ENCODE measurements around the gene TSC22D3.

TSC22D3 gene

GRCh38 chrX:107760304-107761077 lies 15.1 kb downstream of the TSC22D3 start:
- no peak for DNase-seq

DNA sequence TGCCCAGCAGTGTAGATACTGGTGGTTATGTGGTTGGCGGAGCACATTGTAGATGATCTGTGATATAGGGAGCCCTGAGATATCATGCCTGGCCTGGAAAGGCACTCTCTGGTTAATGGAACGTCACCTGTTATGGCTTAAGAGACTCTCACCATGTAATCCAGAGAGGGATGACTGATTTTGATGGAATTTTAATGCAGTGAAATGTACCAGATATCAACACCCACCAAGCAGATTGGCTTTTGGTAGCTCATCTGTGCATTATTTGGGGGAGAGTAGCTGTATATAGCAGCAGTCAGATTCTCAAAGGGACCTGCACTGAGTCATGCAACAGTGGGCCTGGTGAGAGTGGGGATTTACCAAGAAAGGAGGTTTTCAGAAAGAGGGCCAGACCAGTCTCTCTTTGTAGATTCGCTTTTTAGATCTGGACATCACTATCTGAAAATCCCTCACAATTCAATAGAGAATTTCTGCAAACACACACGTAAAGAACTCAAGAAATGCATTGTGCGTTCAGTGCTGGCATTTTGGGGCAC lies 17.3 kb downstream of the TSC22D3 start:
- no peak for DNase-seq

- no peak for DNase-seq
These were observed 19.9 kb downstream of the TSC22D3 start for GRCh38 chrX:107755721-107756120.

GRCh38 chrX:107753187-107753586 lies 22.4 kb downstream of the TSC22D3 start:
- no peak for DNase-seq

DNA sequence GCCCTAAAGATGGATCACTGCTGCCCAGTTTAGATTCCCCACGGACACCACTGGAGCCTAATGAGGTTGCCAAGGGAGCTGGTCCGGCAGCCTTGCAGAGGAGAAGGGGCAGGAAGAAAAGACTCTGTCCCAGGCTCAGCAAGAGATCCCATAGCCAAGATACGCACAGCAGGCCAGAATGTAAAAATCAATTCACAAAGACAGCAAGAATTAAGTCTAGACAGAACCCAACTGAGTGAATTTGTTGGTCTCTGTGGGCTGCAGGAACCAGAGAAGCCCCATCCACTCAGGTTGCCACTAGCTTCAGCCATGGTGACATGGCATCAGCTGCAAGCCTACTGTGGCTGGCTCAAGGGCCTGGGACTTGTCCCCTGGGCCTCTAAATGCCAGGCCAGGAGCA lies 22.9 kb downstream of the TSC22D3 start:
- DNase-seq: no peak

GRCh38 chrX:107752043-107752442 lies 23.5 kb downstream of the TSC22D3 start:
- DNase-seq: no peak

DNA sequence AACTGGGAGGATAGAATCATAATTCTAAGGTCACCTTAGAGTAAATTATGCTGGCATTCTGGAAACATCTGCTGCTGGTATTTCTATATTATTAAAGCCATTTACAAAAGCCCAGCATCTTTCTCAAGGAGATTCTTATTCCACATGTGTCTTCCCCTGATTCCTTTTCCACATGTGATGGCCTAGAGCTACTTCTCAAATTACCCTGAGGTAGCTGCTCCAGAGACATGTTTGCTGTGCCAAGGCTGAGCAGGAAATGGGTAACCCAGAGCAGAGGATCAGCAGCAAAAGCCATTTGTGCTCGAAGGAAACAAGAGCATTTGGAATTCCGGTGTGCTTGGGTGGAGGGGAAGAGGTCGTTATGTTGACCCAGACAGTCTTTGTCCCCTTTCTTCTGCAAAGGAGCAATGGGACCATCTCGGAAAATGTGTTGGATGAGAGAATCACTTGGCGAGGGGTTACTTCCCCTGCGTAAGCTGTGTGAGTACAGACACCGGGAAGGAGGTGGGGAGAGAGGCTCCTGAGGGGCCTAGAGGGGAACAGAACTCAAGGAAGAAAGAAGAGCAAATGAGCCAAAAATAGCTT lies 24.6 kb downstream of the TSC22D3 start:
- DNase-seq: no peak

DNA sequence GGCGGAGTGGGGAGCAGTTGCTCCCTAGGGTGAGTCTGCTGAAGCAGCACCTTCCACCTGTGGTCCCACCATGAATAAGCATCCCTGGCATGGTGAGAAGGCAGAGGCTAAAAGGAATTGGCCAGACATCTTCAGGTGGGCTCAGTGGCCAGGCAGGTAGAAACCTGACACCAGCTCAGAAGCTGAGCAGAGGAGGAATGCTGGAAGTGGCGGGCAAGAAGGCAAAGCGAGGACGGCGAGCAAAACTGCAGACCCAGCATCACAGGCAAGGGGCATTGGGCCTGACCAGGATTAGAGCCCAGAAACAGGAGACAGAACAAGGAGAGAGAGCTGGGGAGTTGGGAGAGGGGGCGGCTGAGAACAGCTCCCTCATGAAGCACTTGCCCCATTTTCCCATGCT lies 25.3 kb downstream of the TSC22D3 start:
- no peak for DNase-seq

GRCh38 chrX:107748506-107748905 lies 27.1 kb downstream of the TSC22D3 start:
- DNase-seq: no peak

GRCh38 chrX:107747596-107748161 lies 27.9 kb downstream of the TSC22D3 start:
- peak; percentile 10 for DNase-seq

GRCh38 chrX:107744868-107745267 lies 30.7 kb downstream of the TSC22D3 start:
- DNase-seq: no peak

GRCh38 chrX:107743995-107744394 lies 31.6 kb downstream of the TSC22D3 start:
- no peak for DNase-seq

GRCh38 chrX:107742700-107743191 lies 32.8 kb downstream of the TSC22D3 start:
- no peak for DNase-seq

GRCh38 chrX:107741404-107741790 lies 34.2 kb downstream of the TSC22D3 start:
- no peak for DNase-seq

- DNase-seq: no peak
These were observed 36.0 kb downstream of the TSC22D3 start for GRCh38 chrX:107739541-107739940.

GRCh38 chrX:107738768-107739167 lies 36.8 kb downstream of the TSC22D3 start:
- no peak for DNase-seq

DNA sequence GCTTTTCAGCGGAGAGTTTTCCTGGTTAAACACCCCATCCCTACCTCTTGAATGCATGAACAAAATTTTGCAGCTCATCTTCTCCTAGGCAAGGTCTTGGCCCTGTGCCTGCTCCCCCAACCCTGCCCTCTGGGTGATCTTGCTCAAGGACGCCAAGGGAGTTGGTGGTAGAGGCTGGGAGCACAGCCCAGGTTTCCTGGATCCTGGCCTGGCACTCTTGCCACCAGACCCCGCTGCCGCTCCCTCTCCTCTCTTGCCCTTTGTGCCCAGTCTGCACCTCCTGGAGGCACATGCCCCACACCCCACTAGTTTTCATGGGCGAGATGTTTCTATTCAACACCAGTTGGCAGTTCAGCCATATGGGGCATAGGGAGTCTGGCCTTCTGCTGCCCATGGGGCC lies 37.3 kb downstream of the TSC22D3 start:
- DNase-seq: no peak

DNA sequence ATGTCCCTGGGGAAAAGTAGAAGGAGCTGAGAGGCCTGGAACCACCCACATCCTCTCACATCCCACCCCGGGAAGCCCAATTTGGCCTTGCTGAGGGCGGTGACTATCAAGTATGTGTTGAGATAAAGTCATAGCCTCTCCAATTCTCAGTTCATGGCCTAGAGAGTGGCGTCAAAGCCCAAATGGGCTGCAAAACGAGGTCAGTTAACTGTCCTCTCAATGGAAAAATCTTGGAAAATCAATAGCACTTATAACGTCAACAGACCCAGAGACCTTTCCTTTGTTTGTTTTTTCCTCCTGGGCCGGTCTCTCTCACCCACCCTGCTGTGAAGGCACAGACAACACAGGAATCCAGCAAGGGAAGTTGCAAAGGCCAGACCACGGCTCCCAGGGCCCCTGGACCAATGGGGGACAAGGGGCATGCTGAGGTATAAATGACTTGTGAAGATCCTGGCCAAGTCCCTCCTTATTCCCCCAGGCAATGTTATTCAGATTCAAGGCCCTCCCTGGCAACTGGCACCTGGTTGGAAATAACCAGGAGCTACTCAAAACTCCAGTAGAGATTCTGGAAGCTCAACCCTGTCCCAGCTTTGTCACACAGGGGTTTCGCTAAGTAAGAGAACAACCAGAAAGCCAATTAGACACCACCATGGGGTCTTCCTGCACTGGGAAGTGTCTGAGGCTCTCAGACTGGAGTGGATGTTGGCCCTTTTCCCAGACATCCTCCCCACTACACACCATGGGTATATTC lies 38.6 kb downstream of the TSC22D3 start:
- no peak for DNase-seq

- DNase-seq: no peak
These were observed 40.9 kb downstream of the TSC22D3 start for GRCh38 chrX:107734646-107735045.

- DNase-seq: no peak
These were observed 41.9 kb downstream of the TSC22D3 start for GRCh38 chrX:107733686-107734085.

DNA sequence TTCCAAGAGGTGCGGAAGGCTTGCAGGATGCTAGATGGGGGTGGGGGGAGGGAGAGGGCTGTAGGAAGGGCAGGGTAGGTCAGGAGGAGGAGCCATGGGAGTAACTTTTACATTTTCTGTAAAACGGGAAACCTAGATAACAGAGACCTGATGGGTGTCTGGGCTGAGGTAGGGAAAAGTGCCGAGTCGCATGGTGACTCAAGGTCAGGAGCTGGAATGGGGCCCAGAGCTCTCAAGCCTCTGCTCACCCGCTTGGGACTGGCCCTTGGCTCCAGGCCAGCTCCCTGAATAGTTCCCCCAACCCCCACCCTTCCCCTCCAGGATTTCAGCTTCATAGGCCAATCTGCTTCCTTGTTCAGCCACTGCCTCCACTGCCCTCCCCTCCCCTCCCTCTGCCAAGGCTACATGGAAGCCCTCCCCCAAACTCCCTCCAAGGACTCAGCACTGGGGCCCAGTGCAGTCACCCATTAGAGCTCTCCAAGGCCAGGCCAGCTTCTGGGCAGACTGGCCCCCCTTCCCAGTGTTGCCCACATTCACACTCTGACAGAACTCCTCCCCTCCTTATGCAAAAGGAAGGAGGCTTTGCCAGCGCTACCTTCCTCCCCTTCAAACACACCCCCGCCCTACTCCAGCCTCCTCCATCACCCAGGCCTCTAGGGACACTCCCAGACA lies 43.6 kb downstream of the TSC22D3 start:
- peak; percentile 3 for DNase-seq

DNA sequence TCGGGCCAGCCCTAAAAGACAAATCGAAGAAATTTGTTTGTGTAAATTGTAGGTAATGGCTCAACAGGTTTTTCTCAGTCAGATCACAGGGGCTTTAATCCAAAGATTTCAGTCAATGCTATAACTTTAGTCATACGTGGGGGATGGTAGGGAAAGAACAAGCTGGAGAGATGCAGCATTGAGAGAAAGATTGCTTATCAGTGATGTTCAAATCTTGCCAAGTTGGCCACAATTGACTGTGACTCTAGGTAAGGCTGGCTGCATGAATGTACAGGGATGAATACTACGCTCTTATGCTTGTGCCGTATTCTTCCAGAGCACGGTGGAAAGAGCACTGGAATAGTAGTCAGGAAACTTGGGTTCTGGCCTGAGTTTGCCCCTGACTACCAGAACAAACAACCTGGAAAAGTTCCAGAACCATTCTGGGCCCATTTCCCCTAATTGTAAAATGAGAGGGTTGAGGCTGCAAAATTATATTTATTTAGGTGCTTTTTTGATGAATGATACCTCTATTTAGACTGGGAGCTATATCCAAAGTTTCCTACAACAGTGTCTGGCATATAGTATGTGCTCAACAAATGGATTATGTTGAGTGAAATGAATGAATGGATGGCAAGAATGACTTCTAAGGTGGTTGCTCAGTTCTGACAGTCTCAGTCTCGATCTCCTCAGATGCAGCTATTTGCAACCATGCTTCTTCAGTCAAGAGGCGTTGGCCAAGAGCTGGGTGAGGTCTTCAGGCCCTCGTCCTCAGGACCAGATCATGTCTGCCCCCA lies 44.4 kb downstream of the TSC22D3 start:
- no peak for DNase-seq

Measured in amniotic stem cell (primary cell).